Measurements from ENCODE around the gene LY6G6C.

- no peak for TF ChIP-seq EZH2 (IDR thresholded peaks at IDR 0.05; ENCODE audit: borderline replicate concordance, low read depth, low read length, poor library complexity, severe bottlenecking)
- TF ChIP-seq CTCF (conservative IDR thresholded peaks at IDR 0.05; ENCODE audit: low read depth, low read length), result no peak
Observed at GRCh38 chr6:31707701-31708100, 13.8 kb downstream of the LY6G6C start.
